IPS-15b (cell line): Measurements from ENCODE around the gene MB21D2.

Source experiments
- H3K27me3 ChIP-seq: one replicate; pipeline ENCODE4 v1.6.1; 2013; ENCODE audit warnings: low read length; ENCODE audit not compliant: control insufficient read depth, insufficient read depth
- H3K36me3 ChIP-seq: one replicate; pipeline ENCODE4 v1.6.1; 2013; ENCODE audit warnings: low read length; ENCODE audit not compliant: control insufficient read depth, insufficient read depth
- H3K4me1 ChIP-seq: one replicate; pipeline ENCODE4 v1.6.1; 2013; ENCODE audit warnings: mild to moderate bottlenecking, low read length; ENCODE audit not compliant: control insufficient read depth, insufficient read depth
- H3K4me3 ChIP-seq: one replicate; pipeline ENCODE4 v1.5.1; 2013; ENCODE audit warnings: low read depth, low read length
- H3K9ac ChIP-seq: one replicate; pipeline ENCODE4 v1.6.1; 2013; ENCODE audit warnings: low read depth, mild to moderate bottlenecking, low read length
- H3K9me3 ChIP-seq: one replicate; pipeline ENCODE4 v1.6.1; 2013; ENCODE audit warnings: mild to moderate bottlenecking, low read length; ENCODE audit not compliant: control insufficient read depth, insufficient read depth

MB21D2 gene

GRCh38 chr3:192835818-192836815, 81.5 kb downstream of the MB21D2 start:
- Histone ChIP-seq H3K27me3 (no peaks in the 10 kb centered on the region), H3K4me3 (no peak overlapping the region), H3K36me3 (no peaks in the 10 kb centered on the region), H3K9me3 (no peaks in the 10 kb centered on the region), H3K4me1 (no peaks in the 10 kb centered on the region), H3K9ac (no peak overlapping the region)

- Histone ChIP-seq H3K9ac (no peak overlapping the region), H3K4me1 (peaks cover 2% of the 10 kb centered on the region), H3K27me3 (no peaks in the 10 kb centered on the region), H3K4me3 (no peak overlapping the region), H3K9me3 (no peaks in the 10 kb centered on the region), H3K36me3 (no peaks in the 10 kb centered on the region)
Measured at GRCh38 chr3:192834428-192834827, 83.2 kb downstream of the MB21D2 start.

- no peaks in the 10 kb centered on the region for H3K27me3 ChIP-seq
- no peak overlapping the region for H3K9ac ChIP-seq
- H3K4me3 ChIP-seq, result no peak overlapping the region
- peaks cover 2% of the 10 kb centered on the region for H3K4me1 ChIP-seq
- no peaks in the 10 kb centered on the region for H3K9me3 ChIP-seq
- no peaks in the 10 kb centered on the region for H3K36me3 ChIP-seq
Measured at GRCh38 chr3:192833177-192833890, 84.3 kb downstream of the MB21D2 start.

GRCh38 chr3:192831801-192832347, 85.8 kb downstream of the MB21D2 start:
- Histone ChIP-seq H3K36me3 (no peaks in the 10 kb centered on the region), H3K4me3 (no peak overlapping the region), H3K9ac (no peak overlapping the region), H3K4me1 (peaks cover 2% of the 10 kb centered on the region), H3K27me3 (no peaks in the 10 kb centered on the region), H3K9me3 (no peaks in the 10 kb centered on the region)

GRCh38 chr3:192831111-192831644, 86.5 kb downstream of the MB21D2 start:
- no peaks in the 10 kb centered on the region for H3K9me3 ChIP-seq
- H3K4me1 ChIP-seq, result peaks cover 2% of the 10 kb centered on the region
- no peak overlapping the region for H3K4me3 ChIP-seq
- no peaks in the 10 kb centered on the region for H3K27me3 ChIP-seq
- no peaks in the 10 kb centered on the region for H3K36me3 ChIP-seq
- H3K9ac ChIP-seq, result no peak overlapping the region

GRCh38 chr3:192830291-192831110, 87.2 kb downstream of the MB21D2 start:
- no peaks in the 10 kb centered on the region for H3K27me3 ChIP-seq
- H3K9me3 ChIP-seq, result no peaks in the 10 kb centered on the region
- no peak overlapping the region for H3K4me3 ChIP-seq
- H3K4me1 ChIP-seq, result peaks cover 2% of the 10 kb centered on the region
- H3K36me3 ChIP-seq, result no peaks in the 10 kb centered on the region
- no peak overlapping the region for H3K9ac ChIP-seq

- Histone ChIP-seq H3K4me1 (peaks cover 2% of the 10 kb centered on the region), H3K27me3 (no peaks in the 10 kb centered on the region), H3K9me3 (no peaks in the 10 kb centered on the region), H3K9ac (no peak overlapping the region), H3K36me3 (peaks cover 3% of the 10 kb centered on the region), H3K4me3 (no peak overlapping the region)
Measured at GRCh38 chr3:192827863-192828594, 89.6 kb downstream of the MB21D2 start.

GRCh38 chr3:192827208-192827607, 90.4 kb downstream of the MB21D2 start:
- Histone ChIP-seq H3K9me3 (no peaks in the 10 kb centered on the region), H3K4me3 (no peak overlapping the region), H3K4me1 (peaks cover 2% of the 10 kb centered on the region), H3K36me3 (peaks cover 3% of the 10 kb centered on the region), H3K9ac (no peak overlapping the region), H3K27me3 (no peaks in the 10 kb centered on the region)

GRCh38 chr3:192826214-192827006, 91.2 kb downstream of the MB21D2 start:
- no peak overlapping the region for H3K4me3 ChIP-seq
- no peak overlapping the region for H3K9ac ChIP-seq
- H3K4me1 ChIP-seq, result peaks cover 2% of the 10 kb centered on the region
- no peaks in the 10 kb centered on the region for H3K27me3 ChIP-seq
- H3K9me3 ChIP-seq, result no peaks in the 10 kb centered on the region
- H3K36me3 ChIP-seq, result peaks cover 3% of the 10 kb centered on the region

- H3K9me3 ChIP-seq, result no peaks in the 10 kb centered on the region
- peaks cover 3% of the 10 kb centered on the region for H3K36me3 ChIP-seq
- no peaks in the 10 kb centered on the region for H3K27me3 ChIP-seq
- H3K9ac ChIP-seq, result no peak overlapping the region
- peaks cover 2% of the 10 kb centered on the region for H3K4me1 ChIP-seq
- H3K4me3 ChIP-seq, result no peak overlapping the region
Measured at GRCh38 chr3:192825657-192826200, 91.9 kb downstream of the MB21D2 start.
